ENCODE results near the gene DAD1.
"Not testable (repeated sequence)": the region's sequence is repeated elsewhere in the genome, so short reads cannot be mapped to it uniquely, and the experiment has no call there.

The DAD1 gene

DNA sequence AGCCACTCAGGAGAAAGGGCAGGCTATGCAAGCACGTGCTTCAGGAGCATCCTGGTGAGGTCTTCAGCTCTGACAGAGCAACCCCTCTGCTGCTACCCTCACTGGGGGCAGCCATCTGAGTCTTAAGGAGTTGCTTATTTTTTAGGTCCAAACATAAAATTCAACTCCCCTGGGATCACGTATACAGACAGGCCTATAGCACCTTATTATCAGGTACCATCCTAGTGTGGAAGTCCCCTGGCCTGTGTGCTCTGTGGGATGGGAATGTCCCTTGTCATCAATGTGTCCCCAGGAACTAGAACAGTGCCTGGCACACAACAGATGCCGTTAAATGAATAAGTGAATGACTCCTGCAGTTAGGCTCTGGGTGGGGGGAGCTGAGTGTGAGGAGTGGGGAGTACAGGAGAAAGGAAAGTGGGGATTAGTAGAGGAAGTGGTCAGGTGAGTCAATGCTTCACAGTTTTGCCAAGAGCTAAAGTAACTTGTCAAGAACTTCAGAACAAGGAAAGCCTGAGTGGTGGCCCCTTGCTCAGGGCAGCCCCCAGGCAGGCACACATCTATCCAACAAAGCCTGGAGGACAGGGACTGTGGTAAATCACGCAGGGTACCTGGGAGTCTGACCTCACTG lies 33.5 kb downstream of the DAD1 start:
- H3K4me3 ChIP-seq (ENCODE audit: low read depth, low read length): no peak overlapping the region
- DNase-seq (ENCODE audit: low read depth): no peak
- in situ Hi-C loops (cut with HindIII; ENCODE audit: low sequenced_read_pairs): no loop called here
- TF ChIP-seq, protein P1, sequence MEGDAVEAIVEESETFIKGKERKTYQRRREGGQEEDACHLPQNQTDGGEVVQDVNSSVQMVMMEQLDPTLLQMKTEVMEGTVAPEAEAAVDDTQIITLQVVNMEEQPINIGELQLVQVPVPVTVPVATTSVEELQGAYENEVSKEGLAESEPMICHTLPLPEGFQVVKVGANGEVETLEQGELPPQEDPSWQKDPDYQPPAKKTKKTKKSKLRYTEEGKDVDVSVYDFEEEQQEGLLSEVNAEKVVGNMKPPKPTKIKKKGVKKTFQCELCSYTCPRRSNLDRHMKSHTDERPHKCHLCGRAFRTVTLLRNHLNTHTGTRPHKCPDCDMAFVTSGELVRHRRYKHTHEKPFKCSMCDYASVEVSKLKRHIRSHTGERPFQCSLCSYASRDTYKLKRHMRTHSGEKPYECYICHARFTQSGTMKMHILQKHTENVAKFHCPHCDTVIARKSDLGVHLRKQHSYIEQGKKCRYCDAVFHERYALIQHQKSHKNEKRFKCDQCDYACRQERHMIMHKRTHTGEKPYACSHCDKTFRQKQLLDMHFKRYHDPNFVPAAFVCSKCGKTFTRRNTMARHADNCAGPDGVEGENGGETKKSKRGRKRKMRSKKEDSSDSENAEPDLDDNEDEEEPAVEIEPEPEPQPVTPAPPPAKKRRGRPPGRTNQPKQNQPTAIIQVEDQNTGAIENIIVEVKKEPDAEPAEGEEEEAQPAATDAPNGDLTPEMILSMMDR (IDR thresholded peaks at IDR 0.05; ENCODE audit: low read depth, low read length, missing control alignments): no peak

DNA sequence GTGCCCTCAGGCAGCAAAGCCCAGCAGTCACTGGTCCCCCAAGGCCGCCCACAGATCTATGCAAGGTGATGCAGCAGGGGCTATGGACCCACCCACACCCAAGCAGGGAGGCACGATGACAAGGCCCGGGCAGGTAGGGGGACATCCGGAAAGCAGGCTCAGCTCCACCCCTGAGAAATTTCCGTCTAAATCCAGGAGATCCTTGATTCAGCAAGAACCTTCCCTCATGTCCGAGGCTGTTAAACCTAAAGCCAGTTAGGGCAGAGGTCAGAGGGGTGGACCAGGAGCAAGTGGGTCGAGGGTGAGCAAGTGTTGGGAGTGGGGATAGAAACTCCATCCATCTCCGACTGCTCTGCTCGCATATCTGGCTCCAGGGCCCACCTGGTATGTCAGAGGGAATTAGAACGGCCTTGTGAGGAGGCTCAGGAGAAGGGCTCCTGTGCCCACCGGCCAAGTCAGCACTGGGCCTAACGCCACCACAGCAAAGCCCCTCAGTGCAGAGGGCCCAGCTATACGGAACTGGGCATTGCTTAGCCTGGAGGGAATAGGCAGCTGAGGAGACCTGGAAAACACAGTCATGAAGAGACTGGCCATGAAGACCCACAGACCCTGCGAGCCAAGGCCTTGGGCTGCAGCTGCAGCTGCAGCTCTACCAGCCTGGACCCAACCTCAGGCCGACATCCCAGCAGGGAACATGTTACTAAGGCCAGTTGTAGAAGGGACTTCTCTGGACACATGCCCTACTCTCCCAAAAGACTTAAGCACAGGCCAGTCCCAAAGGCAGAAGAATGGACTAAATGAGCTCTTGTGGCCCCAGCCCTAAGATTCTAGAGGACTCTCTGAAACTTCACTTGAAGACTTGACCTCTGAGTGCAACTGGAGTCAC lies 34.3 kb downstream of the DAD1 start:
- TF ChIP-seq, protein P1 (IDR thresholded peaks at IDR 0.05; ENCODE audit: low read depth, low read length, missing control alignments): no peak
- in situ Hi-C loops (cut with HindIII; ENCODE audit: low sequenced_read_pairs): no loop called here
- no peak for DNase-seq (ENCODE audit: low read depth)
- no peak overlapping the region for H3K4me3 ChIP-seq (ENCODE audit: low read depth, low read length)

DNA sequence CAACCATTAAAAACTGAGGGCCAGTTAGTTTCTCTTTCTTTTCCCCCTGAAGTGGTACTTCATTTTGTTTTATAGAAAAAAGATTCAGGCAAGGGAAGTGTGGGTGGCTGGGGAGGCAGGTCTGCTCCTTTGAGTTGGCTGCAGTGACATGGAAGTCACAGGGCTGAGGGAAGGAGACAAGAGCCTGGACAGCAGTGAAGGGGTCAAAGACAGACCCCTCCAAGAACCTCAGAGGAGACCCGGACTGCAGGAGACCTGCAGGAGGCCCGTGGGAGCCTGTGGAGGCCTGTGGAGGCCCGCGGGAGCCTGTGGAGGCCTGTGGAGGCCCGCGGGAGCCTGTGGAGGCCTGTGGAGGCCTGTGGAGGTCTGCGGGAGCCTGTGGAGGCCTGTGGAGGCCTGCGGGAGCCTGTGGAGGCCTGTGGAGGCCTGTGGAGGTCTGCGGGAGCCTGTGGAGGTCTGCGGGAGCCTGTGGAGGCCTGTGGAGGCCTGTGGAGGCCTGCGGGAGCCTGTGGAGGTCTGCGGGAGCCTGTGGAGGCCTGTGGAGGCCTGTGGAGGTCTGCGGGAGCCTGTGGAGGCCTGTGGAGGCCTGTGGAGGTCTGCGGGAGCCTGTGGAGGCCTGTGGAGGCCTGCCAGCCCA lies 35.0 kb downstream of the DAD1 start:
- DNase-seq (ENCODE audit: low read depth); H3K4me3 ChIP-seq (ENCODE audit: low read depth, low read length); in situ Hi-C loops (cut with HindIII; ENCODE audit: low sequenced_read_pairs): not testable (repeated sequence)

DNA sequence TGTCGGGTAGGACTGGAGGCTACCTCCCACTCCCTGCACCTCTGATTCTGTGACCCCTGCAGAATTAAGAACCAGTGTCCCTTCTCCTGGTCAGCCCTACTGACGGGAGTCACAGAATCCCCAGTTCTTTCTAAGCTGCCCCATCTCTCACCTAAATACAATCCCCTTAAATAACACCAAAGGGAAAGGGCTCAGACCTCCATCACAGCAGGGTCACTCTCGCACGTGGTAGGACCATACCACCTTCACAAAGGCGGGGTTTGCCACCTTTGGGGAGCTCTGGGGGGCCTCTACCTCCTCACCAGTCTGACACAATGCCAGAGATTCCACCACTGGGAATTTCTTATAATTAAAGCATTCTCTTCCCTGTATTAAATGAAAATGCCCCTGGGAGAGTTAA lies 35.6 kb downstream of the DAD1 start:
- no peak overlapping the region for H3K4me3 ChIP-seq (ENCODE audit: low read depth, low read length)
- DNase-seq (ENCODE audit: low read depth): no peak
- TF ChIP-seq, protein P1 (IDR thresholded peaks at IDR 0.05; ENCODE audit: low read depth, low read length, missing control alignments): no peak
- in situ Hi-C loops (cut with HindIII; ENCODE audit: low sequenced_read_pairs): no loop called here

DNA sequence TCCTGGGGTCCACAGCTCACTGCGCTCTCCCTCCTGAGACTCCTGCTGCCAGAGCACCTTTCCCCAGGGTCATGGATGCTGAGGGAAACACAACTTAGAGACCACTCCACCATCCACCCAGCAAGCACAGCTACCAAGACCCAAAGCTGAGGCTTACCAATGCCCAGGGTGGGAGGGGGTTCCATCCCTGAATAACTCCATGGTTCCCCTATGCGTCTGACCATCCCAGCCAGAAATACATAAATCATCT lies 36.3 kb downstream of the DAD1 start:
- DNase-seq (ENCODE audit: low read depth): no peak
- in situ Hi-C loops (cut with HindIII; ENCODE audit: low sequenced_read_pairs): no loop called here
- H3K4me3 ChIP-seq (ENCODE audit: low read depth, low read length): no peak overlapping the region
- TF ChIP-seq, protein P1 (IDR thresholded peaks at IDR 0.05; ENCODE audit: low read depth, low read length, missing control alignments): no peak

DNA sequence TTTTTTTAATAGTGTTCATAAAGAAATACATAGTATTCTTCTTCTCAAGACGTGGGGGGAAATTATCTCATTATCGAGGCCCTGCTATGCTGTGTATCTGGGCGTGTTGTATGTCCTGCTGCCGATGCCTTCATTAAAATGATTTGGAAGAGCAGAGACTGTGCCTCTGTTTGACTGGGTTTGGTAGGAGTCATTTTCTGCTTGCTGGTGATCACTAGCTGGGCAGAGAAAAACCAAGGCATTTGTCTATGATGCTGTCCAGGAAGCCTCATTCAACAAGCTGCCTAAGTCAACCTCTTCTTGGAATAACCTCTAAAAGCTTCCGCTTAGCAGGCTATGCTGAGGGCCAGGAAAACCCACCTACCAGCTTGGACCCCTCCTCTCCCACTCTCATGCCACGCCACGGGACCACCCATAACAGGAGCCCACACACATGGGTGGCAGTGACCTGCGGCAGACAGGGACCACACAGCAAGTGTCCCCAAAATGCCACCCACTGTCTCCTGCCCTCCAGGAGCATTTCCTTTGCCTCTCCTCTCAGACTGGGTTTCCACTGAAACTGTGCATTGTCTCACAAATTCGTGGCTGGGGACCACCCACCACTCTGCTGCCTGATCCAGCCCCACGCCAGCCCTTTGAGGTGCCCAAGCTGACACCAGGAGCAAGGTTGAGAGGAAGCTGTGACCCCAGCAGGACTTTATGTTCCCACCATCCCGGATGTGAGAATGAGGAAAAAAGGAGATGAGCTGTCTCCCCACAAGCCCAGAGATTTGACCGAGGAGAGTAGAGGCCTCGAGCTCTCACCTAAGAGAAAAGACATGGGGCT lies 36.8 kb downstream of the DAD1 start:
- TF ChIP-seq, protein P1 (IDR thresholded peaks at IDR 0.05; ENCODE audit: low read depth, low read length, missing control alignments): no peak
- no peak for DNase-seq (ENCODE audit: low read depth)
- in situ Hi-C loops (cut with HindIII; ENCODE audit: low sequenced_read_pairs): no loop called here
- H3K4me3 ChIP-seq (ENCODE audit: low read depth, low read length): no peak overlapping the region
